H54 (cell line): ENCODE results near the gene SMIM13.
A peak's percentile ranks its signal among the peaks of the same experiment; 100 is the strongest.
"Not testable (repeated sequence)": the region's sequence is repeated elsewhere in the genome, so short reads cannot be mapped to it uniquely, and the experiment has no call there.

Source experiments
- DNase-seq: peaks from one replicate; pipeline ENCODE4 v3.0.0; 2011; ENCODE audit warnings: low spot score, mixed read lengths; ENCODE audit not compliant: insufficient read length
- FAIRE-seq: peaks from 3 replicates; lab custom pipeline; 2011; peaks lifted over from hg19 to GRCh38; lab: Jason Lieb, UNC
- POLR2A ChIP-seq: IDR thresholded peaks from 2 replicates; pipeline ENCODE4 v1.6.1; 2011; ENCODE audit warnings: low read depth, mild to moderate bottlenecking, low read length

The SMIM13 gene

GRCh38 chr6:11066505-11067347, 26.9 kb upstream of the SMIM13 start:
- TF ChIP-seq POLR2A: no peak
- DNase-seq (no peak), FAIRE-seq (no peak)

GRCh38 chr6:11067348-11067747, 26.3 kb upstream of the SMIM13 start:
- no peak for TF ChIP-seq POLR2A

GRCh38 chr6:11069760-11070159, 23.9 kb upstream of the SMIM13 start:
- DNase-seq (no peak), FAIRE-seq (peak; percentile 53)
- TF ChIP-seq POLR2A: no peak

More at GRCh38 chr6:11067348-11067747, 26.3 kb upstream of the SMIM13 start:
- FAIRE-seq: no peak
- no peak for DNase-seq

GRCh38 chr6:11072101-11072500, 21.5 kb upstream of the SMIM13 start:
- no peak for DNase-seq
- no peak for TF ChIP-seq POLR2A
- FAIRE-seq: no peak

- TF ChIP-seq POLR2A: no peak
- DNase-seq: no peak
- FAIRE-seq: no peak
Measured at GRCh38 chr6:11076540-11076939, 17.1 kb upstream of the SMIM13 start.

- TF ChIP-seq POLR2A: no peak
- FAIRE-seq: no peak
- no peak for DNase-seq
Measured at GRCh38 chr6:11078266-11078665, 15.4 kb upstream of the SMIM13 start.

GRCh38 chr6:11080296-11080695, 13.3 kb upstream of the SMIM13 start:
- no peak for DNase-seq
- FAIRE-seq: no peak
- no peak for TF ChIP-seq POLR2A

- DNase-seq: peak; percentile 35
- FAIRE-seq: no peak
- no peak for TF ChIP-seq POLR2A
Measured at GRCh38 chr6:11083491-11083890, 10.1 kb upstream of the SMIM13 start.

GRCh38 chr6:11083956-11084355, 9.7 kb upstream of the SMIM13 start:
- DNase-seq (no peak), FAIRE-seq (no peak)
- no peak for TF ChIP-seq POLR2A

GRCh38 chr6:11085758-11086435, 7.7 kb upstream of the SMIM13 start:
- FAIRE-seq (no peak), DNase-seq (peak; percentile 33)
- no peak for TF ChIP-seq POLR2A

- not testable (repeated sequence) for DNase-seq, FAIRE-seq
Measured at GRCh38 chr6:11087141-11087812, 6.4 kb upstream of the SMIM13 start.

- DNase-seq: no peak
- FAIRE-seq: no peak
- TF ChIP-seq POLR2A: no peak
Measured at GRCh38 chr6:11089695-11090094, 3.9 kb upstream of the SMIM13 start.

GRCh38 chr6:11091141-11091540, 2.5 kb upstream of the SMIM13 start:
- FAIRE-seq, DNase-seq: not testable (repeated sequence)
